ENCODE measurements around the gene ZNF469. TPM values are rescaled to one million over a fixed set of nuclear protein-coding genes. Genes with fewer than 3 reads are reported as not detected.

Gene ZNF469
- total RNA-seq, 4 donors from 2014 or later: 0.14 to 0.75 (median 0.54) TPM

DNA sequence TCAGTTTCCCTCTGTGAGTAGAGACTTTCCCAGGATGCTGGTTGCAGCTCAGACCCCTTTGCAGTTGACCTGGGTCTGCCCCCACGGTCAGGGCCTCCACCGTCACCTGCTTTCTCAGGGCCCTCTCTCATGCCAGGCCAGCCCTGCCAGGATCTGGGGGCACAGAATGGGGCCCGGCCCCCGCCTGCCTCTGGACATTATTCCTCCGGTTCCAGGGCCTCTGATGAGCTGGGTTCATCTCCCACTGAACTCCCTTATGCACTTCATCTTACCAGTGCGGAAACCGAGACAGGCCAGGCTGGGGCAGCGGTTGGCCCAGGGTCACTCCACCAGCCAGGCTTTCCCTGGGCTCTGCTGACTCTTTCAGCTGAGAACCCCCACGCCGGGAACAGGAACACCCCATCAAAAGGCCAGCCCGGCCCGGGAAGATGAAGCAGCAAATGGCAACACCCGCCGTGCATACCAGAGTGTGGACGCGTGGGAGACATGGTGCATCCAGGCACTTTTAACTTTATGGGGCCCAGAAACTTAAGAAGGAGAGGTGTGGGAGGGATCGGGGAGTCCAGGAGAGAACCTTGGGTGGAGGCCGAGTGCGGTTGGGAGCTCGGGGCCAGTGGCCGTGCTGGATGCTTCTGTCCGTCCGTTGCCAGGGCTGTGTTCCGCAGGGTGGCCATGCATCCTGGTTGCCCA is 19.9 kb downstream of the ZNF469 start:
- Histone ChIP-seq H3K4me1 (no peaks in the 10 kb centered on the region), H3K27me3 (peaks cover 18% of the 10 kb centered on the region), H3K36me3 (no peaks in the 10 kb centered on the region), H3K4me3 (no peak overlapping the region), H3K27ac (no peak overlapping the region), H3K9me3 (no peaks in the 10 kb centered on the region)
- WGBS, 2 donors (ENCODE audit: low coverage in 1 of 2): 79% methylated on average over 24 of the region's 24 CpGs; no CpG with 5 or more reads in 1 of the 2 donors
- intact Hi-C loops (cut with DNase I; ENCODE audit: low total_unique reads) (no loop called here), in situ Hi-C loops (cut with MboI; ENCODE audit: low pct_ligation_motif_present in 1 of 4, low pct_unique_long_range_greater_than_20kb in 1 of 4, low sequenced_read_pairs in 3 of 4) (loop anchor here in 1 of 4 donors (25.0 kb wide), 1 partner anchor 115 kb away; no protein-coding TSS in a partner anchor)
- no peak for DNase-seq
- no peak for TF ChIP-seq EP300 (IDR thresholded peaks at IDR 0.05; ENCODE audit: low read depth)
- TF ChIP-seq POLR2AphosphoS5 (IDR thresholded peaks at IDR 0.05): no peak
- TF ChIP-seq CTCF (IDR thresholded peaks at IDR 0.05): no peak
- no peak for TF ChIP-seq POLR2A (IDR thresholded peaks at IDR 0.05)

DNA sequence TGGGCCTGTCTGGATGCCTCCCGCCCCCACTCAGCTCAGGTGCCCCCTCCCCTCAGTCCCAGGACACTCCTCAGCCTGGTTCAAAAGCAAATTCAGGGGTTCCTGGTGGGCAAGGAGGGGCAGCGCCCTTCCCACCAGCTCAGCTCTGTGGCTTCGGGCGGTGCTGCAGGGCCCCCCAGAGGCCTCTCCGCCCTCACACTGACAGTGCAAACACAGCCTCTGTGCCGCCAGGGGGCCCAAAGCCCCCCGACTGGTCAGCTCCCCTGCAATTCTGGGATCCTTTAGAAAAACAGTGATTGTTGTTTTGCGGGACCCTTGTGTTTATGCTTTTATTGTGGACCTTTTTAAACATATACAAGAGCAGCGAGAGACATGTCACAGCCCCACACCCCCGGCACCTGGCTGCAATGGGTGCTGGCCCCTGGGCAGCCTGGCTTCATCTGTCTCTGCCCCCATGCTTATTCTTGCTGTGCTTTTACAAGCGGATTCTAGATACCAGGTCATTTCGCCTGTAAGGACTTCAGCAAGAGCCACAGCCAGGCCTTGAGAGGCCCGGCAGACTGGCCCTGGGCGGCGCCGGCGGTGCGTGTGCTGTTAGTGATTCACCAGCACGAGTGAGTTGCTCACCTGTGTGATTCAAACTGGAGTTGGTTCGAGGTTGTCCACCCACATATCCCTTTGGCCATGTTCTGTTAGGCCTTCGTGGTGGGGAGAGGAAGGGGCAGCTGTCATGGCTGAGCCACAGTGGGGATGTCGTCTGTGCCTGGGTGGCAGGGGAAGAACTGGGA is 21.2 kb downstream of the ZNF469 start:
- TF ChIP-seq CTCF (IDR thresholded peaks at IDR 0.05) (no peak), POLR2A (IDR thresholded peaks at IDR 0.05) (no peak), POLR2AphosphoS5 (IDR thresholded peaks at IDR 0.05) (no peak), EP300 (IDR thresholded peaks at IDR 0.05; ENCODE audit: low read depth) (no peak)
- intact Hi-C loops (cut with DNase I; ENCODE audit: low total_unique reads) (no loop called here), in situ Hi-C loops (cut with MboI; ENCODE audit: low pct_ligation_motif_present in 1 of 4, low pct_unique_long_range_greater_than_20kb in 1 of 4, low sequenced_read_pairs in 3 of 4) (loop anchor here in 1 of 4 donors (25.0 kb wide), 1 partner anchor 117 kb away; no protein-coding TSS in a partner anchor)
- H3K9me3 ChIP-seq: no peaks in the 10 kb centered on the region
- WGBS, 2 donors (ENCODE audit: low coverage in 1 of 2): 83% methylated on average over 22 of the region's 22 CpGs; no CpG with 5 or more reads in 1 of the 2 donors
- no peaks in the 10 kb centered on the region for H3K36me3 ChIP-seq
- no peak overlapping the region for H3K27ac ChIP-seq
- H3K4me1 ChIP-seq: no peaks in the 10 kb centered on the region
- peaks cover 18% of the 10 kb centered on the region for H3K27me3 ChIP-seq
- no peak overlapping the region for H3K4me3 ChIP-seq
- no peak for DNase-seq

- Histone ChIP-seq H3K4me3 (no peak overlapping the region), H3K27me3 (peaks cover 18% of the 10 kb centered on the region), H3K4me1 (no peaks in the 10 kb centered on the region), H3K9me3 (no peaks in the 10 kb centered on the region), H3K36me3 (no peaks in the 10 kb centered on the region), H3K27ac (no peak overlapping the region)
- TF ChIP-seq POLR2A (IDR thresholded peaks at IDR 0.05): no peak
- DNase-seq: no peak
- in situ Hi-C loops (cut with MboI; ENCODE audit: low pct_ligation_motif_present in 1 of 4, low pct_unique_long_range_greater_than_20kb in 1 of 4, low sequenced_read_pairs in 3 of 4) (loop anchor here in 1 of 4 donors (25.0 kb wide), 1 partner anchor 117 kb away; no protein-coding TSS in a partner anchor), intact Hi-C loops (cut with DNase I; ENCODE audit: low total_unique reads) (no loop called here)
- WGBS, 2 donors (ENCODE audit: low coverage in 1 of 2): 85% methylated on average over 6 of the region's 6 CpGs; no CpG with 5 or more reads in 1 of the 2 donors
Observed at GRCh38 chr16:88404769-88405168, 22.0 kb downstream of the ZNF469 start.

- in situ Hi-C loops (cut with MboI; ENCODE audit: low pct_ligation_motif_present in 1 of 4, low pct_unique_long_range_greater_than_20kb in 1 of 4, low sequenced_read_pairs in 3 of 4): loop anchor here in 1 of 4 donors (25.0 kb wide), 1 partner anchor 118 kb away; no protein-coding TSS in a partner anchor
- no peak for TF ChIP-seq POLR2A (IDR thresholded peaks at IDR 0.05)
- no peak for TF ChIP-seq EP300 (IDR thresholded peaks at IDR 0.05; ENCODE audit: low read depth)
- no peak for TF ChIP-seq POLR2AphosphoS5 (IDR thresholded peaks at IDR 0.05)
- no peak for TF ChIP-seq CTCF (IDR thresholded peaks at IDR 0.05)
- H3K4me3 ChIP-seq: no peak overlapping the region
- H3K36me3 ChIP-seq: no peaks in the 10 kb centered on the region
- no peaks in the 10 kb centered on the region for H3K9me3 ChIP-seq
- intact Hi-C loops (cut with DNase I; ENCODE audit: low total_unique reads): no loop called here
- WGBS, 2 donors (ENCODE audit: low coverage in 1 of 2): 45% methylated on average over 29 of the region's 29 CpGs; no CpG with 5 or more reads in 1 of the 2 donors
- no peaks in the 10 kb centered on the region for H3K4me1 ChIP-seq
- no peak for DNase-seq
- peaks cover 18% of the 10 kb centered on the region for H3K27me3 ChIP-seq
- no peak overlapping the region for H3K27ac ChIP-seq
Observed at GRCh38 chr16:88405216-88406060, 22.7 kb downstream of the ZNF469 start.

Measured in transverse colon (tissue), 4 donors.